Psoas muscle (tissue), 8 donors: ENCODE results near the gene MICAL1. TPM values are rescaled to one million over a fixed set of nuclear protein-coding genes. Genes with fewer than 3 reads are reported as not detected.

Experiments used
- ATAC-seq, 4 donors: fragments of 200-7000 bp; cut with Tn5 transposase; one replicate each; pipeline ENCODE4 v1.9.1; 2020; ENCODE audit warnings: moderate library complexity in 3 of 4, mild to moderate bottlenecking in 2 of 4
- DNase-seq, 2 donors: peaks; one replicate each; pipeline ENCODE4 v3.0.0-alpha.2; 2020
- H3K27ac ChIP-seq: fragments of 200-600 bp; one replicate; pipeline ENCODE4 v1.8.0; 2022
- H3K27me3 ChIP-seq, 3 donors: fragments of 200-600 bp in 1 of 3; one replicate each; pipeline versions ENCODE4 v1.6.1 to v1.8.0; 2013 to 2022; ENCODE audit warnings: low read length in 2 of 3, mild to moderate bottlenecking in 2 of 3, moderate library complexity in 1 of 3; ENCODE audit not compliant: insufficient read depth in 3 of 3
- H3K36me3 ChIP-seq, 2 donors: fragments of 200-600 bp in 1 of 2; one replicate each; pipeline versions ENCODE4 v1.6.1 to v1.8.0; 2013 to 2022; ENCODE audit warnings: low read depth in 1 of 2, mild to moderate bottlenecking in 1 of 2, moderate library complexity in 1 of 2; ENCODE audit not compliant: insufficient read depth in 1 of 2
- H3K4me1 ChIP-seq: fragments of 200-600 bp; one replicate; pipeline ENCODE4 v1.8.0; 2022
- H3K4me3 ChIP-seq: fragments of 200-600 bp; one replicate; pipeline ENCODE4 v1.8.0; 2022; ENCODE audit warnings: mild to moderate bottlenecking
- H3K9me3 ChIP-seq: fragments of 200-600 bp; one replicate; pipeline ENCODE4 v1.8.0; 2022
- CTCF ChIP-seq: fragments of 200-600 bp; IDR thresholded peaks from one replicate; pipeline ENCODE4 v1.8.0; 2022; ENCODE audit warnings: antibody characterized with exemption
- WGBS, 3 donors: extraction: QIAGEN DNeasy Blood & Tissue Kit; methylation state at CpG; one replicate each; pipeline versions ENCODE4 v1.1.6 to v1.1.7; 2013; 5-methylcytosine and 5-hydroxymethylcytosine counted together
- intact Hi-C, 2 donors: fragments of 100-400 bp; cut with DNase I; formaldehyde crosslinking; loops; one replicate each; pipeline versions ENCODE4 v1.11.0 to v1.14.2; 2022
- polyA plus RNA-seq, 3 donors: library from polyadenylated mRNA; stranded (reverse); fragments of 200-250 nt; gene quantifications; one replicate each; pipeline ENCODE4 v1.2.3, GENCODE V29; 2013
- total RNA-seq, 4 donors: library from RNA; stranded (reverse); fragmentation: NEBNext Ultra II Directional in 2 of 4; extraction: Animal tissue kit (Norgen Biotek cat#: 25700) in 2 of 4; gene quantifications; one replicate each; pipeline versions ENCODE4 v1.2.1 to v1.2.4, GENCODE V29; 2021 to 2023
- donor health status: healthy with polysubstance abuse.
- donor health status: DM: no; HTN: no; CAD: no; lungs with moderate emphysema.
- donor health status: Bipolar disorder and iron deficiency.
- donor health status: healthy.
- donor health status: DM: yes; HTN: yes; CAD: no.
- donor health status: DM: no; HTN: no; CAD: no.
- donor health status: DM: no; HTN: no; CAD: no.
- donor health status: DM: yes; HTN: yes; CAD: no.

MICAL1 gene
- total and polyA plus RNA-seq, 7 donors = 3.1 to 9.4 (median 6.2) TPM

- intact Hi-C loops = no loop called here
- Histone ChIP-seq H3K36me3 (peaks cover 10 to 72% of the 10 kb centered on the region in 2 donors), H3K27ac (no peak overlapping the region), H3K4me3 (no peak overlapping the region), H3K27me3 (no peaks in the 10 kb centered on the region), H3K4me1 (peaks cover 38% of the 10 kb centered on the region), H3K9me3 (no peaks in the 10 kb centered on the region)
- TF ChIP-seq CTCF = no peak
- ATAC-seq (no peak), DNase-seq (no peak)
- 79 to 93% (median 88%) methylated on average over 9 of the region's 9 CpGs for WGBS, 3 donors
Measured at GRCh38 chr6:109478222-109478805, 22.7 kb upstream of the MICAL1 start.

- 46 to 61% (median 58%) methylated on average over 2 of the region's 2 CpGs for WGBS, 3 donors
- intact Hi-C loops = no loop called here
- H3K4me1 ChIP-seq = peaks cover 38% of the 10 kb centered on the region
- H3K9me3 ChIP-seq = no peaks in the 10 kb centered on the region
- DNase-seq (no peak), ATAC-seq (no peak)
- peaks cover 14 to 78% of the 10 kb centered on the region in 2 donors for H3K36me3 ChIP-seq
- H3K27me3 ChIP-seq = no peaks in the 10 kb centered on the region
- H3K27ac ChIP-seq = no peak overlapping the region
- TF ChIP-seq CTCF = no peak
- H3K4me3 ChIP-seq = no peak overlapping the region
Measured at GRCh38 chr6:109477725-109478124, 22.2 kb upstream of the MICAL1 start.

GRCh38 chr6:109477184-109477583, 21.6 kb upstream of the MICAL1 start:
- WGBS, 3 donors = 95 to 98% (median 97%) methylated on average over 2 of the region's 2 CpGs
- H3K4me1 ChIP-seq = peaks cover 37% of the 10 kb centered on the region
- no peaks in the 10 kb centered on the region for H3K9me3 ChIP-seq
- no peaks in the 10 kb centered on the region for H3K27me3 ChIP-seq
- H3K4me3 ChIP-seq = no peak overlapping the region
- peaks cover 14 to 83% of the 10 kb centered on the region in 2 donors for H3K36me3 ChIP-seq
- TF ChIP-seq CTCF = no peak
- ATAC-seq (no peak), DNase-seq (no peak)
- no peak overlapping the region for H3K27ac ChIP-seq
- intact Hi-C loops = no loop called here

- no peak overlapping the region for H3K4me3 ChIP-seq
- DNase-seq = no peak
- H3K4me1 ChIP-seq = peaks cover 22% of the 10 kb centered on the region
- ATAC-seq = no peak
- H3K27ac ChIP-seq = no peak overlapping the region
- WGBS, 3 donors = 92 to 100% (median 98%) methylated on average over 2 of the region's 2 CpGs
- H3K36me3 ChIP-seq = peaks cover 10 to 85% of the 10 kb centered on the region in 2 donors
- H3K27me3 ChIP-seq = no peaks in the 10 kb centered on the region
- no peak for TF ChIP-seq CTCF
- H3K9me3 ChIP-seq = no peaks in the 10 kb centered on the region
- intact Hi-C loops = no loop called here
Measured at GRCh38 chr6:109475625-109476024, 20.1 kb upstream of the MICAL1 start.

- 93 to 95% (median 95%) methylated on average over 4 of the region's 4 CpGs for WGBS, 3 donors
- H3K4me1 ChIP-seq = peaks cover 15% of the 10 kb centered on the region
- peaks cover 10 to 87% of the 10 kb centered on the region in 2 donors for H3K36me3 ChIP-seq
- no peak for ATAC-seq
- H3K27me3 ChIP-seq = no peaks in the 10 kb centered on the region
- no peaks in the 10 kb centered on the region for H3K9me3 ChIP-seq
- intact Hi-C loops = no loop called here
- no peak for DNase-seq
- H3K4me3 ChIP-seq = no peak overlapping the region
- no peak overlapping the region for H3K27ac ChIP-seq
- TF ChIP-seq CTCF = no peak
Measured at GRCh38 chr6:109474995-109475394, 19.4 kb upstream of the MICAL1 start.
